NB4 (cell line): ENCODE data around the gene PCSK4.

Experiments used
- POLR2A ChIP-seq: IDR thresholded peaks from 2 replicates; pipeline ENCODE4 v1.6.1; 2011; ENCODE audit warnings: mild to moderate bottlenecking; ENCODE audit not compliant: insufficient read length; ENCODE audit errors: extremely low read depth
- TF ChIP-seq, protein P1 (sequence below): IDR thresholded peaks from one replicate; pipeline ENCODE4 v1.5.1; 2012; ENCODE audit warnings: low read depth, low read length

DNA sequence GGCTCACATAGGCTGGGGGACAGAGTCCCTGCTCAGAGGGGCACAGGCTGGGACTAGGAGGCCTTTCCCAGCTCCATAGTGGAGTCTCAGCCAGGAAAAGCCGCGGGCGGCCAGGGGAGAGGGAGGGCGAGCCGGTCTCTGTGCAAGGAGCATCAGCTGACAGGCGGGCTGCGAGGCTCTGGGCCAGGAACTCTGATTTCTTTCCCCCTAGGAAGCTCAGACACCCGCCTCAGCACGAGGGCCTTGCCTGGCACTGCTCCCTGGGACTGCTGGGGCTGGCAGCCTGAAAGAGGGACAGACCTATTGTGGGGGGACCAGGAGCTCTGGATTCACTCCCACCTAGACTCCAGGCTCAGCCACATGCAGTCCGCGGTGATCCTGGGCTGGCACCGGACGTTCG lies 31.5 kb upstream of the PCSK4 start:
- TF ChIP-seq, protein P1, sequence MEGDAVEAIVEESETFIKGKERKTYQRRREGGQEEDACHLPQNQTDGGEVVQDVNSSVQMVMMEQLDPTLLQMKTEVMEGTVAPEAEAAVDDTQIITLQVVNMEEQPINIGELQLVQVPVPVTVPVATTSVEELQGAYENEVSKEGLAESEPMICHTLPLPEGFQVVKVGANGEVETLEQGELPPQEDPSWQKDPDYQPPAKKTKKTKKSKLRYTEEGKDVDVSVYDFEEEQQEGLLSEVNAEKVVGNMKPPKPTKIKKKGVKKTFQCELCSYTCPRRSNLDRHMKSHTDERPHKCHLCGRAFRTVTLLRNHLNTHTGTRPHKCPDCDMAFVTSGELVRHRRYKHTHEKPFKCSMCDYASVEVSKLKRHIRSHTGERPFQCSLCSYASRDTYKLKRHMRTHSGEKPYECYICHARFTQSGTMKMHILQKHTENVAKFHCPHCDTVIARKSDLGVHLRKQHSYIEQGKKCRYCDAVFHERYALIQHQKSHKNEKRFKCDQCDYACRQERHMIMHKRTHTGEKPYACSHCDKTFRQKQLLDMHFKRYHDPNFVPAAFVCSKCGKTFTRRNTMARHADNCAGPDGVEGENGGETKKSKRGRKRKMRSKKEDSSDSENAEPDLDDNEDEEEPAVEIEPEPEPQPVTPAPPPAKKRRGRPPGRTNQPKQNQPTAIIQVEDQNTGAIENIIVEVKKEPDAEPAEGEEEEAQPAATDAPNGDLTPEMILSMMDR, result no peak
- TF ChIP-seq POLR2A, result no peak
